Gastrocnemius medialis (tissue), 4 donors: ENCODE data around the gene DLL4.

Experiments used
- CTCF ChIP-seq, 5 experiments: fragments of 450-650 bp in 3 of 5; fragments of 200-600 bp in 2 of 5; sonication (generic) in 2 of 5; IDR thresholded peaks in 4 of 5; conservative IDR thresholded peaks in 1 of 5; 1 replicate in 4 of 5; 2 replicates in 1 of 5; pipeline ENCODE4 v1.5.1; 2016 to 2019; ENCODE audit warnings: antibody characterized with exemption in 5 of 5, mild to moderate bottlenecking in 3 of 5, moderate library complexity in 3 of 5
- POLR2A ChIP-seq, 2 donors: fragments of 450-650 bp; IDR thresholded peaks; one replicate each; pipeline ENCODE4 v1.6.1; 2017; ENCODE audit warnings: antibody characterized with exemption in 2 of 2, mild to moderate bottlenecking in 2 of 2, moderate library complexity in 2 of 2

- TF ChIP-seq CTCF (IDR thresholded peaks at IDR 0.05 in 4 of 5, conservative IDR thresholded peaks at IDR 0.05 in 1 of 5) (no peak), POLR2A (IDR thresholded peaks at IDR 0.05) (no peak)
Measured at GRCh38 chr15:40925495-40925862, 3.7 kb upstream of the DLL4 start.
